ENCODE data around the gene TMEM72.

TMEM72 gene

DNA sequence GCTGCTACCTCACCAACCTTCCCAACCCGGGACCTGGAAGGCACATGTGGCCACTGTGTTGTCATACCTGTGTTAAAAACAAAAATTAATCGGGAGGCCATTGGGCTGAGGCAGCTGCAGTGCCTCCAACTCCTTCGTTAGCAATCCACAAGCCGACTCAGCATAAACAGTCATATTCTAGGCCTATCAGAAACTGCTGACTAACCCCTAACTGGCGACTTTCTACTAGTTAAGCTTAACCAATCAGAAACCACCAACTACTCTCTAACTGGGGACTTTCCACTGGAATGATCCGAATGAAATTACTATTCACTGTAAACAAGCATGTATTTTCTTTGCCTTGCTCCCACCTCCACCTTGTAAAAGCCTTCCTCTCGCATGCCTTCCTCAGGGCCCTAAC lies 14.1 kb upstream of the TMEM72 start:
- Histone ChIP-seq H3K27ac (no peak overlapping the region), H3K4me3 (no peak overlapping the region), H3K9me3 (no peaks in the 10 kb centered on the region), H3K36me3 (no peaks in the 10 kb centered on the region), H3K4me1 (no peaks in the 10 kb centered on the region), H3K27me3 (no peaks in the 10 kb centered on the region)
- intact Hi-C loops (cut with DNase I; ENCODE audit: low total_unique reads) = no loop called here
- no peak for DNase-seq
- TF ChIP-seq, protein P1, sequence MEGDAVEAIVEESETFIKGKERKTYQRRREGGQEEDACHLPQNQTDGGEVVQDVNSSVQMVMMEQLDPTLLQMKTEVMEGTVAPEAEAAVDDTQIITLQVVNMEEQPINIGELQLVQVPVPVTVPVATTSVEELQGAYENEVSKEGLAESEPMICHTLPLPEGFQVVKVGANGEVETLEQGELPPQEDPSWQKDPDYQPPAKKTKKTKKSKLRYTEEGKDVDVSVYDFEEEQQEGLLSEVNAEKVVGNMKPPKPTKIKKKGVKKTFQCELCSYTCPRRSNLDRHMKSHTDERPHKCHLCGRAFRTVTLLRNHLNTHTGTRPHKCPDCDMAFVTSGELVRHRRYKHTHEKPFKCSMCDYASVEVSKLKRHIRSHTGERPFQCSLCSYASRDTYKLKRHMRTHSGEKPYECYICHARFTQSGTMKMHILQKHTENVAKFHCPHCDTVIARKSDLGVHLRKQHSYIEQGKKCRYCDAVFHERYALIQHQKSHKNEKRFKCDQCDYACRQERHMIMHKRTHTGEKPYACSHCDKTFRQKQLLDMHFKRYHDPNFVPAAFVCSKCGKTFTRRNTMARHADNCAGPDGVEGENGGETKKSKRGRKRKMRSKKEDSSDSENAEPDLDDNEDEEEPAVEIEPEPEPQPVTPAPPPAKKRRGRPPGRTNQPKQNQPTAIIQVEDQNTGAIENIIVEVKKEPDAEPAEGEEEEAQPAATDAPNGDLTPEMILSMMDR (IDR thresholded peaks at IDR 0.05) = no peak

DNA sequence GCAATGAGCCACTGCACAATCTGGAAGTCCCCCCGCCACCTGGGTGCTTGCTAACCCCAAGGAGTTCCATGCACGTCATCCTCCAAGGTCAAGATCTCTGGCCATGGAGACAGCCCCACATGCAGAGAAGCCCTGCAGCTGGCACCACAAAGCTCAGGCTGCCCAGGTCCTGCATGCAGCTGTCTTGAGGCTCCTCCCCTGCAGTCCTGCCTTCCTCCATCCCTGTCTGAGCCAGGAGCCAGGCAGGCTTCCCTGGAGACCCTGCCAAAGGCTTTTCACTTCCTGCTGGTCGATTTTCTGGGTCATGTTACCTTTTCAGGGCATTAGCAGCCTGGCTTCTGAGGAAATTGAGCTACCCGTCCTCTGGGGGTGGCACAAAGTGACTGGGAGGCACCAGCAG lies 12.5 kb upstream of the TMEM72 start:
- TF ChIP-seq, protein P1 (IDR thresholded peaks at IDR 0.05) = no peak
- intact Hi-C loops (cut with DNase I; ENCODE audit: low total_unique reads) = no loop called here
- Histone ChIP-seq H3K4me3 (no peak overlapping the region), H3K36me3 (no peaks in the 10 kb centered on the region), H3K9me3 (no peaks in the 10 kb centered on the region), H3K27me3 (no peaks in the 10 kb centered on the region), H3K4me1 (no peaks in the 10 kb centered on the region), H3K27ac (no peak overlapping the region)
- DNase-seq = peak in 1 of 2 donors; percentile 52

DNA sequence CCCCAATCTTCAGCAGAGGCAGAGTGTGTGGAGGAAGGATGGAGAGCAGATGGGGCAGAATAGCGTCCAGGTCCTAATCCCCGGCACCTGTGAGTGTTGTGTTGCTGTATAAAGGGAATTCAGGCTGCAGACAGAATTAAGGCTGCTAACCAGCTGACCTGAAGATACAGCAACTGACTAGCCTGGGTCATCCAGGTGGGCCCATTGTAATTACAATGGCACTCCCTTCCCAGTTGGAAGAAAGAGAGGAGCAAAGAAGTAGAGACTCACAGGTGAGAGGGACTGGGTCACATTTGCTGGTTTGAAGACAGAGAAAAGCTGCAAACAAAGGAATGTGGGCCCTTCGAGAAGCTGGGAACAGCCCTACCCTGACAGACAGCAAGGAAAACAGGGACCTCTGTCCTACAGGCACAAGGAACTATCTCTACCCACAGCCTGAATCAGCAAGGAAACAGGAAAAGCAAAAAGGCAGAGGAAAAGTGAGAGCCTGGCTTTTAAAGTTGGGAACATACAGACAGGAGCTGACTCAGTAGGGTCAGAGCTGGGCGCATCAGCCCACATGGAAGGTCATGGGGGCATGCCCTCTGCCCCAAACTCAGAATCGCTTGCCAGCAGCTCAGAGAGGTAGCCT lies 11.6 kb upstream of the TMEM72 start:
- peak in 1 of 2 donors; percentile 19 for DNase-seq
- no peak overlapping the region for H3K27ac ChIP-seq
- H3K9me3 ChIP-seq = no peaks in the 10 kb centered on the region
- TF ChIP-seq, protein P1 (IDR thresholded peaks at IDR 0.05) = no peak
- H3K36me3 ChIP-seq = no peaks in the 10 kb centered on the region
- no peak overlapping the region for H3K4me3 ChIP-seq
- intact Hi-C loops (cut with DNase I; ENCODE audit: low total_unique reads) = no loop called here
- no peaks in the 10 kb centered on the region for H3K4me1 ChIP-seq
- H3K27me3 ChIP-seq = no peaks in the 10 kb centered on the region

DNA sequence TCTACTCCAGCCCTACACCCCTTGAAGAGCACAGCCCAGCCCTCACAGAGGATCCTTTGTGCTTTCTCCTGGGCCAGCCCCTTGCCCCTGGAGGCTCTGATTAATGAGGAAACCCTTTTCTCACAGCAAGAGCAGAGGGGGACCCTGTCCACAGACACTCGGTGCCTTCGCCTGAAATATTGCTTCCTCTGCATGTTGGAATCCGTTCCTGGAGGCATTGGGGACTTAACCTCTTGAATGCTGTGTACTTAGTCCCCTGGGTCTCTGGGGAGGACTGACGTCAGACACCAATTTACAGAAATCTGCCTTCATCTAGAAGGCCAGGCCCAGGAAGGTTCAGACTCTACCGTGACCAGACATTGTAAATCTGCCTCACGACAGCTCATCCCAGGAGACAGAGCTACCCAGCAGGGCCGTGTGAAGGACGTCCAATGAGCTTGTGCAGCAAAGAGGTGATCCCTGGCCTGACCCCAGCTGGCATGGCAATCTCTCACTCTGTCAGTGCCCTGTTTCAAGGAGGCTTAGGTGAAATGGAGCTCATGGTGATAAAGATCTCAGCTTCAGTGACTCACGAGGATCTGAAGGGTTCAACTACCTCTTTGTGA lies 8.1 kb upstream of the TMEM72 start:
- peak in 1 of 2 donors; percentile 29 for DNase-seq
- TF ChIP-seq, protein P1 (IDR thresholded peaks at IDR 0.05) = no peak
- H3K27me3 ChIP-seq = no peaks in the 10 kb centered on the region
- H3K27ac ChIP-seq = no peak overlapping the region
- intact Hi-C loops (cut with DNase I; ENCODE audit: low total_unique reads) = no loop called here
- no peaks in the 10 kb centered on the region for H3K4me1 ChIP-seq
- no peaks in the 10 kb centered on the region for H3K36me3 ChIP-seq
- no peak overlapping the region for H3K4me3 ChIP-seq
- no peaks in the 10 kb centered on the region for H3K9me3 ChIP-seq

DNA sequence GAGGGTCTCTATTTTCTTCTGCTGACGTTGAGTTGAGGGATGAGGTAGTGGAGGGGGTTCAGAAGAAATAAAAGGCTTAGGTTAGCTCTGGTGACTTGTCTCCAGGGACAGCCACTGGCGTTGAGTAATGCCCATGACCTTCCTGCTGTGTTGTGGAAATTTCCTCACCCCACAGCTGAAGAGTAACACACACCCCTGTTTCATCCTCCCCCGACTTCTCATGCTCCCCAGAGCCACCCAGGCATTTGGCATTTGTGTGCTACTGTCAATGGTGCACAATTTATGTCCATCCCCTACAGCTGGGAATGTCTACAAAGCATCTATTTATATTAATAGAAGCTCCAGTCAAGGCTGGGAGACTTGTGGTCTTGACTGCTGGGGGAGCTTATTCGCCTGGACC lies 4.7 kb upstream of the TMEM72 start:
- intact Hi-C loops (cut with DNase I; ENCODE audit: low total_unique reads) = no loop called here
- no peak overlapping the region for H3K27ac ChIP-seq

More for the DNA sequence above, 4.7 kb upstream of the TMEM72 start:
- DNase-seq = no peak
- Histone ChIP-seq H3K36me3 (no peaks in the 10 kb centered on the region), H3K27me3 (no peaks in the 10 kb centered on the region), H3K4me1 (peaks cover 0 to 4% (median 2%) of the 10 kb centered on the region in 4 donors), H3K4me3 (no peak overlapping the region), H3K9me3 (no peaks in the 10 kb centered on the region)
- TF ChIP-seq, protein P1 (IDR thresholded peaks at IDR 0.05) = no peak

Data from tibial artery (tissue), 4 donors.